Left ventricle myocardium inferior (tissue), 1 donor: ENCODE measurements around the gene NAXD. TPM values are rescaled to one million over a fixed set of nuclear protein-coding genes. Genes with fewer than 3 reads are reported as not detected.
A peak's percentile ranks its signal among the peaks of the same experiment; 100 is the strongest.

ENCODE experiments used
- DNase-seq: peaks from one replicate; pipeline ENCODE4 v3.0.0-alpha.2; 2020
- H3K27ac ChIP-seq: fragments of 200-600 bp; replicated peaks from 2 replicates; pipeline ENCODE4 v1.8.0; 2021
- H3K27me3 ChIP-seq: fragments of 200-600 bp; 2 replicates; pipeline ENCODE4 v1.8.0; 2021; ENCODE audit warnings: low read depth
- H3K36me3 ChIP-seq: fragments of 200-600 bp; 2 replicates; pipeline ENCODE4 v1.8.0; 2021
- H3K4me1 ChIP-seq: fragments of 200-600 bp; 2 replicates; pipeline ENCODE4 v1.8.0; 2021
- H3K4me3 ChIP-seq: fragments of 200-600 bp; 2 replicates; pipeline ENCODE4 v1.8.0; 2021; ENCODE audit warnings: mild to moderate bottlenecking, moderate library complexity
- H3K9me3 ChIP-seq: fragments of 200-600 bp; replicated peaks from 2 replicates; pipeline ENCODE4 v1.8.0; 2021
- intact Hi-C: fragments of 100-400 bp; cut with micrococcal nuclease; formaldehyde crosslinking; loops from one replicate; pipeline ENCODE4 v1.11.0; 2022
- total RNA-seq: library from RNA; stranded (reverse); fragmentation: NEBNext Ultra II Directional; extraction: Animal tissue kit (Norgen Biotek cat#: 25700); gene quantifications from one replicate; pipeline ENCODE4 v1.2.1, GENCODE V29; 2021
- TF ChIP-seq, protein P1 (sequence below): fragments of 200-600 bp; IDR thresholded peaks from 2 replicates; pipeline ENCODE4 v1.8.0; 2021; ENCODE audit warnings: antibody characterized with exemption, mild to moderate bottlenecking, borderline replicate concordance
- donor health status: DM: no; HTN: yes; CAD: no; lungs with severe emphysema.

The NAXD gene
- total RNA-seq, 1 donor from 2014 or later = 28.0 TPM

DNA sequence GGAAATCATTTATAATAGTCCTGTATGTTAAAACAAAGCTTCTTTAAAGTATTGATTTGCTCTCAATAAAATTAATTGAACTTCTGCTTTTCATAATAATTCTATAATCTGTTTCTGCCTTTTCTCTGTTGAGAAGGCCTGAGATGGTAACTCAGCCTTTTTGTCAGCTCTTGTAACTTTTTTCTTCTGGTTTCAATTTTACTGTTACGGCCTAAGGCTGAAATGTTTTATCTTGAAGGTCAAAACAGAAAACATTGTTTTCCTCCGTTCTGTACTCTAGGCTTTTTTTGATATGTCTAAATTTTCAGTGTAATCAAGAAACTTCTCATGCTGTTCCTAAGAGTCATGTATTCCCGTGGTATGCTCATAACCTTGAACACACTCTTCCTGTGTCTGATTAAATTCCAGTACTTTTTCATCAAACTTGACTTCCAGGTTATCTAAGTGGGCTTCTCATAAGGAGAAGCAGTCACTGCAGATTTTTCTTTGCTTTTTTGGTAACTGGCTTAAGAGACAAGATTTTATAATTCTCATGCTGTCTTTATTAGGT lies 7.6 kb upstream of the NAXD start:
- no peak overlapping the region for H3K27ac ChIP-seq
- intact Hi-C loops = no loop called here
- H3K36me3 ChIP-seq = no peaks in the 10 kb centered on the region
- TF ChIP-seq, protein P1, sequence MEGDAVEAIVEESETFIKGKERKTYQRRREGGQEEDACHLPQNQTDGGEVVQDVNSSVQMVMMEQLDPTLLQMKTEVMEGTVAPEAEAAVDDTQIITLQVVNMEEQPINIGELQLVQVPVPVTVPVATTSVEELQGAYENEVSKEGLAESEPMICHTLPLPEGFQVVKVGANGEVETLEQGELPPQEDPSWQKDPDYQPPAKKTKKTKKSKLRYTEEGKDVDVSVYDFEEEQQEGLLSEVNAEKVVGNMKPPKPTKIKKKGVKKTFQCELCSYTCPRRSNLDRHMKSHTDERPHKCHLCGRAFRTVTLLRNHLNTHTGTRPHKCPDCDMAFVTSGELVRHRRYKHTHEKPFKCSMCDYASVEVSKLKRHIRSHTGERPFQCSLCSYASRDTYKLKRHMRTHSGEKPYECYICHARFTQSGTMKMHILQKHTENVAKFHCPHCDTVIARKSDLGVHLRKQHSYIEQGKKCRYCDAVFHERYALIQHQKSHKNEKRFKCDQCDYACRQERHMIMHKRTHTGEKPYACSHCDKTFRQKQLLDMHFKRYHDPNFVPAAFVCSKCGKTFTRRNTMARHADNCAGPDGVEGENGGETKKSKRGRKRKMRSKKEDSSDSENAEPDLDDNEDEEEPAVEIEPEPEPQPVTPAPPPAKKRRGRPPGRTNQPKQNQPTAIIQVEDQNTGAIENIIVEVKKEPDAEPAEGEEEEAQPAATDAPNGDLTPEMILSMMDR = no peak
- H3K9me3 ChIP-seq = no peaks in the 10 kb centered on the region
- H3K4me3 ChIP-seq = no peak overlapping the region
- peaks cover 6% of the 10 kb centered on the region for H3K27me3 ChIP-seq
- DNase-seq = no peak
- H3K4me1 ChIP-seq = no peaks in the 10 kb centered on the region

- H3K27ac ChIP-seq = no peak overlapping the region
- no peaks in the 10 kb centered on the region for H3K36me3 ChIP-seq
- peaks cover 11% of the 10 kb centered on the region for H3K4me1 ChIP-seq
- no peak overlapping the region for H3K4me3 ChIP-seq
- H3K27me3 ChIP-seq = peaks cover 6% of the 10 kb centered on the region
- DNase-seq = no peak
- intact Hi-C loops = no loop called here
- TF ChIP-seq, protein P1 = no peak
- no peaks in the 10 kb centered on the region for H3K9me3 ChIP-seq
Measured at GRCh38 chr13:110610955-110611595, 4.3 kb upstream of the NAXD start.

DNA sequence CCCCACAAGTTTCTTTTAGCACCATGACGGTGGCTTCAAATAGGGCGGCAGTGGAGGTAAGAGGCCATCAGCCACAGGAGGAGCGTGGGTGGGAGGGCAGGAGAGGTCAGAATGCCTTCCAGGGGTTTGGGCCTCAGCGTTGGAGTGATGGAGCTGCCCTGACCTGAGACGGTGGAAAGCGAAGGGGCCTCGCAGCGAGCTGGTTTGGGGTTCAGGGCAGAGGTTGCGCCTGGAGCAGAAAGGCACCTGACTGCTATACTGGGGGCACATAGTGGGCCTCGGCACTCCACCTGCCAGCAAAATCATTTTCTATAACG lies 382 bp upstream of the NAXD start:
- Histone ChIP-seq H3K27ac (peak overlapping the region; percentile 97), H3K27me3 (peaks cover 6% of the 10 kb centered on the region), H3K4me1 (peaks cover 46% of the 10 kb centered on the region), H3K36me3 (no peaks in the 10 kb centered on the region), H3K4me3 (peak overlapping the region; percentile 97), H3K9me3 (no peaks in the 10 kb centered on the region)
- DNase-seq = no peak
- intact Hi-C loops = no loop called here
- TF ChIP-seq, protein P1 = no peak

- TF ChIP-seq, protein P1 = no peak
- H3K27me3 ChIP-seq = no peaks in the 10 kb centered on the region
- H3K9me3 ChIP-seq = no peaks in the 10 kb centered on the region
- intact Hi-C loops = no loop called here
- H3K4me1 ChIP-seq = peaks cover 61% of the 10 kb centered on the region
- no peaks in the 10 kb centered on the region for H3K36me3 ChIP-seq
- DNase-seq = no peak
- peak overlapping the region; percentile 97 for H3K4me3 ChIP-seq
- peak overlapping the region; percentile 97 for H3K27ac ChIP-seq
Measured at GRCh38 chr13:110616103-110617101, 1.1 kb downstream of the NAXD start.

DNA sequence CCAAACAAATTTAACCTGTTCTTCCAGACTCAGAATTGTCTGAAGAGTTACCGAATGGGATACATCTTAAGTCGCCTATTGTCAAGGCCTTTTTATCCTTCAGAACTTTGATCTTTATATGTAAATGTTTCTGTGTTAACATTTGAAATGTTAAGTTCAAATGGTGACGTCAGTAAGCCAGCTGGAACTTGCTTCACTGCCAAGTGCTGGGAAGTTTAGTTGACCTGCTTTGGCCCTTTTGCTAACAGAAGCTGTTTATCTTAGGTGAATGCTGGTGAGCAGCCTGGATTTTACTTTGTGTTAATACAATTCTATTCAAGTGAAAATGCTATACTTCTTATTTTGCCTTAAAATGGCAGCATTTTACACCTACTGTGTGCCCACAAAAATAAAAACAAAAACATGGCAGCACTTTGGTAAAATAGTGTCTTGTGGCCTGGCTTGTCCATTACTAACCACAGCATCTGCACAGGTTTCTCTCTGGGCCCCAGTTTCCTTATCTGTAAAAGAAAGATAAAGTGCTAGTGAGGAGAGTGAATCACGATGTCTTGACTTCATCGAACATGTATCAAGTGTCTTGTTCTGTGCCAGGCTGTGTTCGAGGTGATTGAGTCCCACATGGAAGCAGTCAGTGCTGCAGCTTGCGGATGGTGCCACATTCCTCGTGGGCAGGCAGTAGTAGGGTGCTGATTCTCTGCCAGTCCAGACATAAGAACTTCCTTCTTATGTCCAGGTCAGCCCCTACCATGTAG lies 2.2 kb downstream of the NAXD start:
- Histone ChIP-seq H3K27ac (peak overlapping the region; percentile 97), H3K9me3 (no peaks in the 10 kb centered on the region), H3K27me3 (no peaks in the 10 kb centered on the region), H3K36me3 (peaks cover 5% of the 10 kb centered on the region), H3K4me3 (peak overlapping the region; percentile 97), H3K4me1 (peaks cover 71% of the 10 kb centered on the region)
- TF ChIP-seq, protein P1 = no peak
- intact Hi-C loops = no loop called here
- DNase-seq = no peak
